HG03095 (cell line): ENCODE measurements around the gene CCL13.
"Not testable (repeated sequence)": the region's sequence is repeated elsewhere in the genome, so short reads cannot be mapped to it uniquely, and the experiment has no call there.

Experiments
- ATAC-seq: cut with Tn5 transposase; IDR thresholded peaks from one replicate; pipeline ENCODE4 v1.9.1; 2021; ENCODE audit warnings: moderate library complexity; ENCODE audit not compliant: unreplicated experiment

The CCL13 gene

DNA sequence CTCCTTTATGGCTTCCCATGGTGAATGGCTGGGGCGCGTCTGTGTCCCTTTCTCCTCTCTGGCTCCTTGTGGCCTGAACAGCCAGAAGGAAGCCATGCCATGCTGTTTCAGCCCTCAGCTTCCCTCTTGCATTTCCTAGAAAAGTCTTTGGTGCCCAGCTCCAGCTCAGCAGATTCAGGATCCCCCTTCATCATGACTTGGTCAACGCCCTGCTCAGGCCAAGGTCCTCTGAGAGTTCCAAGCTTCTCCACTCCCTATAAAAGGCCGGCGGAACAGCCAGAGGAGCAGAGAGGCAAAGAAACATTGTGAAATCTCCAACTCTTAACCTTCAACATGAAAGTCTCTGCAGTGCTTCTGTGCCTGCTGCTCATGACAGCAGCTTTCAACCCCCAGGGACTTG is at the start of gene CCL13:
Gene CCL13 (plus strand): TSS at position 287 of the 400 bp plus-strand sequence. CDS start 47 bp downstream, at position 334.
- no peak for ATAC-seq

- no peak for ATAC-seq
These were observed 49.2 kb upstream of the CCL13 start for GRCh38 chr17:34307110-34307509.

DNA sequence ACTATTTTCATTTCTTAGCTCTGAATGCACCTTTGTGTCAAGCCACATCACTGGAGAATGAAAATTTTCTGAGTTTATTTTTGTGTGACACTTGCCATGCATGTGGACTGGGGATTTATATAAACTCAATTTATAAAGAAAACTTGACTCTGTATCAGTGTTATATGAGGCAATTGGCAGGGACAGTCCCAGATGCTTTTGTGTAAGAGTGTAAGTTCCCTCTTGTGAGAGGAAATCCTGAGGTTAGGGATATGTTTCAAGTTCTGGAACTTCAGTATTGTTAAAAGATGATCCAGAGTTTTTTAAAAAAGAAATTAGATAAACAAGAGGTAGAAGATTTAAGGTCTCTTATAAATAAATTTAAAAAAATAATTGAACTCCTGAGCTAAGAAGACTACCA is 47.9 kb upstream of the CCL13 start:
- ATAC-seq, result no peak

DNA sequence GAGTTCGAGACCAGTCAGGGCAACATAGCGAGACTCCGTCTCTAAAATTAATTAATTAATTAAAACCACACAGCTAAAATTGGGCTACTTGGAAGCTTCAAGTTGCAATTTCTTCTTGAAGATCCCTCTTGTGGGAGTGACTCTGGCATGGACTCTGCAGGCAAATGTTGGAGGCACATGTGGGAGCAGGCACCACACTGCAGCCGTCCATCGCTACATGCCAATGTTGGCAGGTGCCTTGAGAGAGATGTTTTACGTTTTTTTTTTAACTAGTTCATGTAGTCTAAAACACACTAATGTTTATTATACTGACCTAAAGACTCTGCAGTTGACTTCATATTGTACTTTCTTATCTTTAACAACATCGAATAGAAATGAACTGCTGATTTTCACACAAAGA is 45.0 kb upstream of the CCL13 start:
- no peak for ATAC-seq

DNA sequence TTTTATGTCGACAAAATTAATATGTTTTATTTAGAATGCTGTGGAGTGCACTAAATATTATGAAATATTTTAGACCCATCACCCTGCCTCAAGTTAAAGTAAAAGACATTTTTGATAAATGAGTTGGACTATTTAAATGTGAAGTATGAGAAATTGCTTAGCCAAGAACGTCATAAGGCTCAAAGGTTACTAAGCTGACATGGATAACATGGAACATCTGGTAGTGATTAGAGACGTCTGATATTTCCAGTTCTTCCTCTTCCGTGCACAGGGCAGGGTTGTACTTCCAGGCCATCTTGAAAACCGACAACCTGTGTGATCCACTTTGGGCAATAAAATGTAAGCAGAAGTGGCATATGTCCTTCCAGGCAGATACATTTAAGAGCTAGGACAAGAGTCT is 44.2 kb upstream of the CCL13 start:
- ATAC-seq, result no peak

- ATAC-seq, result no peak
These were observed 43.1 kb upstream of the CCL13 start for GRCh38 chr17:34313164-34313563.

GRCh38 chr17:34314279-34314678 is 42.0 kb upstream of the CCL13 start:
- ATAC-seq, result no peak

- ATAC-seq, result no peak
These were observed 37.8 kb upstream of the CCL13 start for GRCh38 chr17:34318474-34318873.

- no peak for ATAC-seq
These were observed 37.2 kb upstream of the CCL13 start, which contains the start of gene CCL8 for GRCh38 chr17:34319039-34319483. TSS of gene CCL8 (plus strand) at chr17:34319435. CDS start at chr17:34319502, 67 bp downstream.

GRCh38 chr17:34321964-34322363 is 34.3 kb upstream of the CCL13 start:
- ATAC-seq, result no peak

GRCh38 chr17:34327580-34327979 is 28.7 kb upstream of the CCL13 start:
- not testable (repeated sequence) for ATAC-seq

DNA sequence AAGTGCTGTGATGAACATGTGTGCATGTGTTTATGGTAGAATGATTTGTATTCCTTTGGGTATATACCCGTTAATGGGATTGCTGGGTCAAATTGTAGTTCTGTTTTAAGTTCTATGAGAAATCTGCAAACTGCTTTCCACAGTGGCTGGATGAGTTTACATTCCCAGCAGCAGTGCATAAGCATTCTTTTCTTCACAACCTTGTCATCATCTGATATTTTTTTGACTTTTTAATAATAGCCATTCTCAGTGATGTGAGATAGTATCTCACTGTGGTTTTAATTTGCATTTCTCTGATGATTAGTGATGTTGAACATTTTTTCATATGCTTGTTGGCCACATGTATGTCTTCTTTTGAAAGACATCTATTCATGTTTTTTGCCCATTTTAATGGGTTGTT is 18.6 kb upstream of the CCL13 start:
- no peak for ATAC-seq

- no peak for ATAC-seq
These were observed 17.0 kb upstream of the CCL13 start for GRCh38 chr17:34339138-34339770.

- ATAC-seq, result no peak
These were observed 14.4 kb upstream of the CCL13 start for GRCh38 chr17:34341916-34342315.

- ATAC-seq, result no peak
These were observed 9.2 kb upstream of the CCL13 start for GRCh38 chr17:34347063-34347462.

DNA sequence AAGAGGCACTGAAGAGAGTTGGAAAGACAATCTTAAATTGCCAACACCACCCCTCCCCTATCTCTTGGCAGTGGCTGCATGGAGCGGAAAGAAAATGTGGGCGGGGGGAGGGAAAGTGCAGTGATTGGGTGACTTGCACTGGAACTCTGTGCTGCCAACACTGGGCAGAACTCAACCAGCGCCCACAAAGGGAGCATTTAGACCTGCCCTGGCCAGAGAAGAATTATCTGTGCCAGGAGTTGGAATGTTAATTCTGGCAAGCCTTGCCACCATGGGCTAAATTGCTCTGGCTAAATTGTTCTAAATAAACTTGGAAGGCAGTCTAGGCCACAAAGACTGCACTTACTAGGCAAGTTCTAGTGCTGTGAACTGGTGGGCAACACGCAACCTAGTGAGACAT is 6.5 kb upstream of the CCL13 start:
- no peak for ATAC-seq

- ATAC-seq, result no peak
These were observed 5.2 kb upstream of the CCL13 start for GRCh38 chr17:34351096-34351495.

DNA sequence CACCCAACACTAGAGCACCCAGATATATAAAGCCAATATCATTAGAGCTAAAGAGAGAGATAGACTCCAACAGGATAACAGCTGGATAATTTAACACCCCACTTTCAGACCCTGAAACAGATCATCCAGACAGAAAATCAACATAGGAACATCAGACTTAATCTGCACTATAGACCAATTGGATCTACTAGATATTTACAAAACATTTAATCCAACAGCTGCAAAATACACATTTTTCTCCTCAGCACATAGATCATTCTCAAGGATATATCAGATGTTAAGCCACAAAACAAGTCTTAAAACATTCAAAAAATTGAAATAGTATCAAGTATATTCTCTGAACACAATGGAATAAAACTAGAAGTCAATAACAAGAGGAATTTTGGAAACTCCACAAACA is 4.1 kb upstream of the CCL13 start:
- no peak for ATAC-seq

GRCh38 chr17:34354637-34355036 is 1.6 kb upstream of the CCL13 start:
- no peak for ATAC-seq

GRCh38 chr17:34357398-34357797 is 1.1 kb downstream of the CCL13 start:
- no peak for ATAC-seq

- no peak for ATAC-seq
These were observed 2.4 kb downstream of the CCL13 start for GRCh38 chr17:34358631-34359030.

- no peak for ATAC-seq
These were observed 4.5 kb downstream of the CCL13 start for GRCh38 chr17:34360601-34361270.
